Endodermal cell (in vitro differentiated cells): ENCODE data around the gene TPRA1. TPM values are rescaled to one million over a fixed set of nuclear protein-coding genes. Genes with fewer than 3 reads are reported as not detected.

Source experiments
- DNase-seq: peaks from one replicate; pipeline ENCODE4 v3.0.0-alpha.2; 2017
- H3K27ac ChIP-seq: 2 replicates; pipeline ENCODE4 v1.5.1; 2013; ENCODE audit warnings: mild to moderate bottlenecking, low read depth, low read length, moderate library complexity
- H3K27me3 ChIP-seq: 2 replicates; pipeline ENCODE4 v1.6.1; 2013; ENCODE audit warnings: mild to moderate bottlenecking, low read length, moderate library complexity; ENCODE audit not compliant: insufficient read depth, control insufficient read depth, poor library complexity, severe bottlenecking
- H3K36me3 ChIP-seq: 2 replicates; pipeline ENCODE4 v1.7.0; 2013; ENCODE audit warnings: mild to moderate bottlenecking, low read length, moderate library complexity; ENCODE audit not compliant: control insufficient read depth, insufficient read depth
- H3K4me1 ChIP-seq: one replicate; pipeline ENCODE4 v1.7.0; 2013; ENCODE audit warnings: low read length; ENCODE audit not compliant: control insufficient read depth, insufficient read depth
- H3K4me3 ChIP-seq: 2 replicates; pipeline ENCODE4 v1.5.1; 2013; ENCODE audit warnings: mild to moderate bottlenecking, low read length, moderate library complexity
- H3K9ac ChIP-seq: 2 replicates; pipeline ENCODE4 v1.6.1; 2013; ENCODE audit warnings: mild to moderate bottlenecking, low read length, moderate library complexity; ENCODE audit not compliant: poor library complexity, severe bottlenecking; ENCODE audit errors: extremely low read depth
- H3K9me3 ChIP-seq: 2 replicates; pipeline ENCODE4 v1.6.1; 2013; ENCODE audit warnings: mild to moderate bottlenecking, low read length, moderate library complexity; ENCODE audit not compliant: control insufficient read depth
- H3K27ac Mint-ChIP-seq: 2 replicates; pipeline ENCODE4 v1.8.0; 2020; ENCODE audit warnings: mixed read lengths
- H3K27me3 Mint-ChIP-seq: 2 replicates; pipeline ENCODE4 v1.8.0; 2021; ENCODE audit warnings: mild to moderate bottlenecking, mixed read lengths; ENCODE audit not compliant: insufficient read depth
- H3K36me3 Mint-ChIP-seq: 2 replicates; pipeline ENCODE4 v1.8.0; 2020; ENCODE audit warnings: low read depth, mixed read lengths
- H3K4me1 Mint-ChIP-seq: 2 replicates; pipeline ENCODE4 v1.8.0; 2020; ENCODE audit warnings: mixed read lengths
- H3K4me3 Mint-ChIP-seq: 2 replicates; pipeline ENCODE4 v1.8.0; 2020; ENCODE audit warnings: mild to moderate bottlenecking, moderate library complexity, mixed read lengths
- H3K9me3 Mint-ChIP-seq: 2 replicates; pipeline ENCODE4 v1.8.0; 2020; ENCODE audit warnings: mild to moderate bottlenecking, mixed read lengths
- CTCF ChIP-seq: fragments of 200-600 bp; sonication (generic); conservative IDR thresholded peaks from 2 replicates; pipeline ENCODE4 v1.5.0; 2021; ENCODE audit warnings: antibody characterized with exemption, mild to moderate bottlenecking
- WGBS, 2 experiments: methylation state at CpG; one replicate each; pipeline versions ENCODE4 v1.1.5 to v1.1.7; 2013; ENCODE audit warnings: missing lambda C conversion rate in 2 of 2, mixed read lengths in 1 of 2; ENCODE audit not compliant: insufficient coverage in 1 of 2, insufficient read length in 1 of 2; 5-methylcytosine and 5-hydroxymethylcytosine counted together
- long read RNA-seq, 4 experiments: library from polyadenylated mRNA in 2 of 4; library from RNA in 1 of 4; library from capped mRNA in 1 of 4; stranded (forward) in 3 of 4; unstranded in 1 of 4; transcript quantifications; one replicate each; pipeline ENCODE4 v2.0.0, GENCODE V29; 2020 to 2021; ENCODE audit warnings: inconsistent platforms in 1 of 4
- polyA plus RNA-seq, 2 experiments: library from polyadenylated mRNA; stranded (reverse); fragments of 50-300 nt; gene quantifications; one replicate each; pipeline ENCODE4 v1.2.3, GENCODE V29; 2013
- total RNA-seq, 2 donors: library from RNA; stranded (reverse); fragmentation: NEBNext Ultra II Directional in 1 of 2; extraction: Animal tissue kit (Norgen Biotek cat#: 25700) in 1 of 2; gene quantifications; 2 replicates in 1 of 2; 3 replicates in 1 of 2; pipeline ENCODE4 v1.2.1, GENCODE V29; 2021

The TPRA1 gene
- 10 to 100 TPM; 22.9 TPM for total RNA-seq
- polyA plus RNA-seq (2013, experiment 1 of 2) = 18.2 TPM
- polyA plus RNA-seq (2013, experiment 2 of 2) = 15.9 TPM
- long read RNA-seq, experiment 1, transcript TPRA1-202 (11 exons, 1,933 nt) = major isoform, 7 of 16 reads
- long read RNA-seq, experiment 1, partial matches to known transcripts = 5 of 16 reads
- long read RNA-seq, experiment 1, other reads (novel, unspliced or antisense) = 4 of 16 reads
- long read RNA-seq, experiment 2, transcript TPRA1-202 (11 exons, 1,933 nt) = major isoform, 32 of 64 reads
- long read RNA-seq, experiment 2, partial matches to known transcripts = 3 of 64 reads
- long read RNA-seq, experiment 2, other reads (novel, unspliced or antisense) = 25 of 64 reads
- long read RNA-seq, experiment 3, transcript TPRA1-203 (10 exons, 1,831 nt) = minor isoform, 5 of 119 reads
- long read RNA-seq, experiment 3, transcript TPRA1-202 (11 exons, 1,933 nt) = major isoform, 74 of 119 reads
- long read RNA-seq, experiment 3, partial matches to known transcripts = 3 of 119 reads
- long read RNA-seq, experiment 3, other reads (novel, unspliced or antisense) = 37 of 119 reads
- long read RNA-seq, experiment 4, partial matches to known transcripts = 6 of 16 reads
- long read RNA-seq, experiment 4, other reads (novel, unspliced or antisense) = 9 of 16 reads

- H3K36me3 Mint-ChIP-seq = no peaks in the 10 kb centered on the region
- Histone ChIP-seq H3K27me3 (no peaks in the 10 kb centered on the region), H3K27ac (peak within 1 kb of the TSS; percentile 83), H3K9ac (peak within 1 kb of the TSS; percentile 59), H3K36me3 (no peaks in the 10 kb centered on the region), H3K4me1 (no peaks in the 10 kb centered on the region), H3K4me3 (peak within 1 kb of the TSS; percentile 88), H3K9me3 (no peaks in the 10 kb centered on the region)
- H3K4me1 Mint-ChIP-seq = peaks cover 14% of the 10 kb centered on the region
- TF ChIP-seq CTCF = no peak
- 1 to 2% methylated on average over 14 to 72 of the region's 72 CpGs for WGBS, 2 experiments
- no peaks in the 10 kb centered on the region for H3K9me3 Mint-ChIP-seq
- H3K4me3 Mint-ChIP-seq = peak within 1 kb of the TSS; percentile 72
- H3K27me3 Mint-ChIP-seq = no peaks in the 10 kb centered on the region
- DNase-seq = peak; percentile 94
- H3K27ac Mint-ChIP-seq = peak within 1 kb of the TSS; percentile 94
Observed at GRCh38 chr3:127590593-127591465, at the start of gene TPRA1. TPRA1 (minus strand) TSS chr3:127590733; CDS start chr3:127580146, 10,587 bp downstream.

- TF ChIP-seq CTCF = no peak
- Mint-ChIP-seq H3K27ac (no peak overlapping the region), H3K27me3 (no peaks in the 10 kb centered on the region), H3K36me3 (no peaks in the 10 kb centered on the region), H3K4me3 (no peak overlapping the region), H3K9me3 (no peaks in the 10 kb centered on the region), H3K4me1 (no peaks in the 10 kb centered on the region)
- Histone ChIP-seq H3K9me3 (no peaks in the 10 kb centered on the region), H3K36me3 (peaks cover 4% of the 10 kb centered on the region), H3K27me3 (no peaks in the 10 kb centered on the region), H3K4me1 (no peaks in the 10 kb centered on the region), H3K4me3 (no peak overlapping the region), H3K9ac (no peak overlapping the region), H3K27ac (no peak overlapping the region)
- no peak for DNase-seq
- 93 to 100% methylated on average over 3 of the region's 3 CpGs for WGBS, 2 experiments
Observed at GRCh38 chr3:127640042-127640355, 49.5 kb upstream of the TPRA1 start.
